H1 (cell line): ENCODE data around the gene CLIC2. TPM values are rescaled to one million over a fixed set of nuclear protein-coding genes. Genes with fewer than 3 reads are reported as not detected.

ENCODE experiments used
- CTCF ChIA-PET: fragments of 300-600 bp; sonication (Branson Sonifier 250); formaldehyde crosslinking; loops from one replicate; lab custom pipeline; 2021; ENCODE audit not compliant: partially characterized antibody; lab: Charles Lee
- POLR2A ChIA-PET: fragments of 300-600 bp; sonication (Branson Sonifier 250); formaldehyde crosslinking; loops from one replicate; lab custom pipeline; 2021; ENCODE audit warnings: inconsistent platforms; ENCODE audit not compliant: partially characterized antibody; lab: Charles Lee
- DNase-seq, 2 experiments: peaks; one replicate each; pipeline versions ENCODE4 v3.0.0 to v3.0.0-alpha.2; 2010 to 2022; ENCODE audit warnings: low spot score in 2 of 2, low read depth in 1 of 2, mixed read lengths in 1 of 2
- FAIRE-seq: peaks from 2 replicates; lab custom pipeline; 2011; peaks lifted over from hg19 to GRCh38; lab: Jason Lieb, UNC
- H2AFZ ChIP-seq: 2 replicates; pipeline ENCODE4 v1.8.1; 2012; ENCODE audit warnings: low read length, inconsistent platforms
- H2AK5ac ChIP-seq: 2 replicates; pipeline ENCODE4 v1.6.1; 2013; ENCODE audit warnings: low read depth, low read length
- H2BK120ac ChIP-seq: replicated peaks from 2 replicates; pipeline ENCODE3; 2013; ENCODE audit warnings: low read depth, low read length, inconsistent platforms
- H2BK12ac ChIP-seq: 2 replicates; pipeline ENCODE4 v1.6.1; 2013; ENCODE audit warnings: low read depth, low read length
- H2BK15ac ChIP-seq: 2 replicates; pipeline ENCODE4 v1.6.1; 2013; ENCODE audit warnings: low read length
- H2BK20ac ChIP-seq: 2 replicates; pipeline ENCODE4 v1.6.1; 2013; ENCODE audit warnings: low read length
- H2BK5ac ChIP-seq: 2 replicates; pipeline ENCODE4 v1.6.1; 2013; ENCODE audit warnings: low read depth, low read length
- H3K14ac ChIP-seq: 2 replicates; pipeline ENCODE4 v1.6.1; 2013; ENCODE audit warnings: inconsistent platforms; ENCODE audit not compliant: insufficient read length
- H3K18ac ChIP-seq: 2 replicates; pipeline ENCODE4 v1.6.1; 2013; ENCODE audit warnings: low read length; ENCODE audit errors: extremely low read depth
- H3K23ac ChIP-seq: 2 replicates; pipeline ENCODE4 v1.6.1; 2013; ENCODE audit warnings: inconsistent platforms; ENCODE audit not compliant: insufficient read length
- H3K23me2 ChIP-seq: 2 replicates; pipeline ENCODE4 v1.6.1; 2013; ENCODE audit warnings: low read depth, low read length
- H3K27ac ChIP-seq: 2 replicates; pipeline ENCODE4 v1.6.1; 2011; ENCODE audit warnings: low read depth, low read length, inconsistent platforms
- H3K27me3 ChIP-seq, 4 experiments: replicated peaks in 1 of 4; 1 replicate in 1 of 4; 2 replicates in 3 of 4; pipeline versions ENCODE4 v1.6.1 to v1.8.1; 2011 to 2013; ENCODE audit warnings: low read length in 3 of 4, mild to moderate bottlenecking in 3 of 4, inconsistent platforms in 2 of 4, mixed read lengths in 2 of 4, moderate library complexity in 1 of 4; ENCODE audit not compliant: control insufficient read depth in 3 of 4, insufficient read depth in 3 of 4; ENCODE audit errors: extremely low read depth in 1 of 4
- H3K36me3 ChIP-seq, 4 experiments: 2 replicates each; pipeline versions ENCODE4 v1.6.1 to v1.8.1; 2011 to 2013; ENCODE audit warnings: mild to moderate bottlenecking in 4 of 4, low read length in 3 of 4, moderate library complexity in 2 of 4, control low read depth in 1 of 4, inconsistent platforms in 1 of 4; ENCODE audit not compliant: insufficient read depth in 4 of 4, control insufficient read depth in 2 of 4
- H3K4ac ChIP-seq: replicated peaks from 2 replicates; pipeline ENCODE3; 2013; ENCODE audit warnings: low read length, low read depth, mixed read lengths, inconsistent platforms; ENCODE audit not compliant: insufficient read length
- H3K4me1 ChIP-seq, 4 experiments: replicated peaks in 1 of 4; 1 replicate in 1 of 4; 2 replicates in 3 of 4; pipeline versions ENCODE4 v1.6.1 to v1.8.1; 2011 to 2013; ENCODE audit warnings: low read length in 3 of 4, inconsistent platforms in 2 of 4, mixed read lengths in 1 of 4; ENCODE audit not compliant: insufficient read depth in 4 of 4, control insufficient read depth in 3 of 4
- H3K4me2 ChIP-seq, 2 experiments: 2 replicates each; pipeline versions ENCODE4 v1.6.1 to v1.8.1; 2011 to 2013; ENCODE audit warnings: low read depth in 2 of 2, low read length in 2 of 2, control low read depth in 1 of 2, inconsistent platforms in 1 of 2, mild to moderate bottlenecking in 1 of 2; ENCODE audit not compliant: insufficient read depth in 1 of 2
- H3K4me3 ChIP-seq, 4 experiments: fragments of 200-600, 300-600 bp in 1 of 4; sonication (generic), shearing (Covaris generic), sonication (Bioruptor Twin) in 1 of 4; 2 replicates each; pipeline versions ENCODE4 v1.5.1 to v1.8.1; 2011 to 2016; ENCODE audit warnings: low read length in 4 of 4, low read depth in 3 of 4, control low read depth in 2 of 4, inconsistent platforms in 2 of 4, mild to moderate bottlenecking in 2 of 4, mixed read lengths in 1 of 4, moderate library complexity in 1 of 4; ENCODE audit not compliant: insufficient read depth in 2 of 4; ENCODE audit errors: extremely low read depth in 1 of 4
- H3K56ac ChIP-seq: replicated peaks from 2 replicates; pipeline ENCODE3; 2013; ENCODE audit warnings: low read depth, mild to moderate bottlenecking, mixed read lengths, low read length, inconsistent platforms; ENCODE audit not compliant: insufficient read length
- H3K79me1 ChIP-seq: 2 replicates; pipeline ENCODE4 v1.6.1; 2013; ENCODE audit warnings: low read depth, low read length, control low read depth
- H3K79me2 ChIP-seq, 2 experiments: 2 replicates each; pipeline versions ENCODE4 v1.6.1 to v1.8.1; 2012 to 2013; ENCODE audit warnings: low read length in 2 of 2, mild to moderate bottlenecking in 2 of 2, inconsistent platforms in 1 of 2; ENCODE audit not compliant: insufficient read depth in 2 of 2, control insufficient read depth in 1 of 2
- H3K9ac ChIP-seq, 4 experiments: replicated peaks in 1 of 4; 1 replicate in 1 of 4; 2 replicates in 3 of 4; pipeline versions ENCODE4 v1.6.1 to v1.8.1; 2011 to 2013; ENCODE audit warnings: low read depth in 3 of 4, low read length in 3 of 4, control low read depth in 2 of 4, mild to moderate bottlenecking in 2 of 4, moderate library complexity in 2 of 4, inconsistent platforms in 1 of 4; ENCODE audit errors: extremely low read depth in 1 of 4
- H3K9me3 ChIP-seq, 2 experiments: 2 replicates each; pipeline versions ENCODE4 v1.6.1 to v1.8.1; 2012 to 2013; ENCODE audit warnings: mild to moderate bottlenecking in 2 of 2, moderate library complexity in 2 of 2, control low read depth in 1 of 2, inconsistent platforms in 1 of 2, low read depth in 1 of 2, low read length in 1 of 2, mixed read lengths in 1 of 2; ENCODE audit not compliant: insufficient read depth in 2 of 2
- H4K20me1 ChIP-seq, 2 experiments: replicated peaks in 1 of 2; 2 replicates each; pipeline versions ENCODE3 to v1.8.1; 2011 to 2013; ENCODE audit warnings: inconsistent platforms in 2 of 2, low read length in 2 of 2, mild to moderate bottlenecking in 1 of 2; ENCODE audit not compliant: insufficient read depth in 2 of 2, control insufficient read depth in 1 of 2
- H4K5ac ChIP-seq: 2 replicates; pipeline ENCODE4 v1.6.1; 2013; ENCODE audit warnings: low read length, low read depth, mixed read lengths, inconsistent platforms; ENCODE audit not compliant: insufficient read length
- H4K8ac ChIP-seq: 2 replicates; pipeline ENCODE4 v1.8.0; 2013; ENCODE audit warnings: mild to moderate bottlenecking, moderate library complexity, low read length, inconsistent platforms; ENCODE audit not compliant: insufficient read depth; ENCODE audit errors: extremely low read depth
- H4K91ac ChIP-seq: replicated peaks from 2 replicates; pipeline ENCODE3; 2013; ENCODE audit warnings: low read length, mixed read lengths, inconsistent platforms; ENCODE audit not compliant: insufficient read length
- CEBPB ChIP-seq: IDR thresholded peaks from 2 replicates; pipeline ENCODE4 v1.6.1; 2012; ENCODE audit warnings: low read depth, low read length
- SIN3A ChIP-seq, 2 experiments: IDR thresholded peaks in 1 of 2; conservative IDR thresholded peaks in 1 of 2; 2 replicates each; pipeline ENCODE4 v1.6.1; 2011 to 2012; ENCODE audit warnings: low read length in 2 of 2, improper control_type of control experiment in 1 of 2, low read depth in 1 of 2, mild to moderate bottlenecking in 1 of 2
- WGBS, 2 experiments: shearing (Covaris generic) in 1 of 2; methylation state at CpG; one replicate each; pipeline versions ENCODE4 v1.1.6 to v1.1.7; 2013 to 2015; ENCODE audit warnings: low lambda C conversion rate in 2 of 2, mixed read lengths in 2 of 2, inconsistent platforms in 1 of 2, low coverage in 1 of 2, missing lambda C conversion rate in 1 of 2; ENCODE audit not compliant: insufficient replicate concordance in 2 of 2, insufficient coverage in 1 of 2, insufficient read length in 1 of 2; ENCODE audit errors: extremely low coverage in 1 of 2, missing lambda C conversion rate in 1 of 2; 5-methylcytosine and 5-hydroxymethylcytosine counted together
- polyA plus RNA-seq, 7 experiments: library from polyadenylated mRNA; depleted of rRNA in 3 of 7; stranded (reverse) in 5 of 7; unstranded in 2 of 7; fragments of >200 nt in 5 of 7; fragments of 200-250 nt in 2 of 7; gene quantifications; 1 replicate in 5 of 7; 2 replicates in 1 of 7; 4 replicates in 1 of 7; pipeline versions ENCODE4 v1.2.1 to v1.2.3, GENCODE V29; 2011 to 2013; ENCODE audit warnings: missing spikeins in 2 of 7, mixed read lengths in 2 of 7
- total RNA-seq: library from RNA; stranded (reverse); fragmentation: NEBNext Ultra II Directional; extraction: Animal tissue kit (Norgen Biotek cat#: 25700); gene quantifications from 2 replicates; pipeline ENCODE4 v1.2.1, GENCODE V29; 2021

Gene CLIC2
- total and polyA plus RNA-seq, 2 of the 8 experiments (the other 6 are each of a cell fraction or from before 2014, with no cell fraction given), result 0.08 to 0.61 TPM

DNA sequence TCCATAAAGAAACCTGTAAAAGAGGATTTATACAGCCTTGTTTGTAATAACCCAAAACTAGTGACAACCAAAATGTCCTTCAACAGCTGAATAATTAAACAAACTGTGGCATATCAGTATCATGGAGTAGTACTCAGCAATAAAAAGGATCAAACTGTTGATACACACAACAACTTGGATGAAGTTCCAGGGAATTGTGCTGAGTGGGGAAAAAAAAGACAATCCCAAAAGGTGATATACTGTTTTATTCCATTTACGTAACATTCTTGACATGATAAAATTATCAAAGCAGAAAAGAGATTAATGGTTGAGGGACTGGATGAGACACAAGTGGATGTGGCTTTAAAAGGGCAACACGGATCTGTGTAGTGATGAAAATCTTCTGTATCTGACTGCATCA is 7.8 kb downstream of the CLIC2 start:
- H3K27me3 ChIP-seq, result no peaks in the 10 kb centered on the region
- no peak overlapping the region for H2BK12ac ChIP-seq
- H3K18ac ChIP-seq, result no peak overlapping the region
- no peak overlapping the region for H3K14ac ChIP-seq
- H3K23ac ChIP-seq, result no peak overlapping the region
- H2AK5ac ChIP-seq, result no peak overlapping the region
- H4K20me1 ChIP-seq, result no peaks in the 10 kb centered on the region
- FAIRE-seq (no peak), DNase-seq (no peak)
- no peak overlapping the region for H4K91ac ChIP-seq
- no peaks in the 10 kb centered on the region for H3K79me2 ChIP-seq
- H4K5ac ChIP-seq, result no peak overlapping the region
- no peak overlapping the region for H2BK20ac ChIP-seq
- H3K9ac ChIP-seq, result no peak overlapping the region
- POLR2A ChIA-PET, result no interaction called here
- H3K79me1 ChIP-seq, result no peaks in the 10 kb centered on the region
- no peak overlapping the region for H4K8ac ChIP-seq
- no peak overlapping the region for H2BK15ac ChIP-seq
- no peak overlapping the region for H3K4me3 ChIP-seq
- H2BK5ac ChIP-seq, result no peak overlapping the region
- H3K4me1 ChIP-seq, result no peaks in the 10 kb centered on the region
- no peak overlapping the region for H2AFZ ChIP-seq
- TF ChIP-seq CEBPB (no peak), SIN3A (conservative IDR thresholded peaks at IDR 0.05 in 1 of 2, IDR thresholded peaks at IDR 0.05 in 1 of 2; ENCODE audit: low read depth in 1 of 2, low read length in 2 of 2) (no peak)
- H3K56ac ChIP-seq, result no peak overlapping the region
- no peaks in the 10 kb centered on the region for H3K9me3 ChIP-seq
- H3K36me3 ChIP-seq, result no peaks in the 10 kb centered on the region
- H2BK120ac ChIP-seq, result no peak overlapping the region
- 89% methylated on average over 2 of the region's 2 CpGs; no CpG with 5 or more reads in 1 of the 2 experiments for WGBS, 2 experiments
- CTCF ChIA-PET, result interaction anchor here (1.5 kb wide), 1 partner anchor 13 kb away, joined by 5 read pairs; no protein-coding TSS in a partner anchor
- H3K23me2 ChIP-seq, result no peaks in the 10 kb centered on the region
- H3K4ac ChIP-seq, result no peak overlapping the region
- H3K27ac ChIP-seq, result no peak overlapping the region
- H3K4me2 ChIP-seq, result no peak overlapping the region
